ENCODE results near the gene MROH2B.
"Not testable (repeated sequence)": the region's sequence is repeated elsewhere in the genome, so short reads cannot be mapped to it uniquely, and the experiment has no call there.

MROH2B gene

GRCh38 chr5:41022600-41022999 is 48.5 kb downstream of the MROH2B start:
- DNase-seq (ENCODE audit: low read depth in 2 of 2), result not testable (repeated sequence)

- no peak for DNase-seq (ENCODE audit: low read depth in 2 of 2)
Observed at GRCh38 chr5:41012318-41012717, 58.8 kb downstream of the MROH2B start.

- DNase-seq (ENCODE audit: low read depth in 2 of 2), result no peak
Observed at GRCh38 chr5:41010572-41010971, 60.6 kb downstream of the MROH2B start.

GRCh38 chr5:41009232-41009631 is 61.9 kb downstream of the MROH2B start:
- no peak for DNase-seq (ENCODE audit: low read depth in 2 of 2)

GRCh38 chr5:41004931-41005330 is 66.2 kb downstream of the MROH2B start:
- no peak for DNase-seq (ENCODE audit: low read depth in 2 of 2)

- no peak for DNase-seq (ENCODE audit: low read depth in 2 of 2)
Observed at GRCh38 chr5:41003670-41004376, 67.3 kb downstream of the MROH2B start.

GRCh38 chr5:40999966-41000365 is 71.2 kb downstream of the MROH2B start:
- no peak for DNase-seq (ENCODE audit: low read depth in 2 of 2)

GRCh38 chr5:40999142-40999541 is 72.0 kb downstream of the MROH2B start:
- no peak for DNase-seq (ENCODE audit: low read depth in 2 of 2)

- no peak for DNase-seq (ENCODE audit: low read depth in 2 of 2)
Observed at GRCh38 chr5:40995801-40996586, 75.1 kb downstream of the MROH2B start.

- DNase-seq (ENCODE audit: low read depth in 2 of 2), result no peak
Observed at GRCh38 chr5:40991981-40992559, 79.1 kb downstream of the MROH2B start.

GRCh38 chr5:40991168-40991980 is 79.8 kb downstream of the MROH2B start:
- no peak for DNase-seq (ENCODE audit: low read depth in 2 of 2)

- no peak for DNase-seq (ENCODE audit: low read depth in 2 of 2)
Observed at GRCh38 chr5:40988746-40989510, 82.2 kb downstream of the MROH2B start.

- DNase-seq (ENCODE audit: low read depth in 2 of 2), result no peak
Observed at GRCh38 chr5:40987349-40987748, 83.8 kb downstream of the MROH2B start.

GRCh38 chr5:40986666-40987065 is 84.5 kb downstream of the MROH2B start:
- no peak for DNase-seq (ENCODE audit: low read depth in 2 of 2)

GRCh38 chr5:40985501-40985900 is 85.6 kb downstream of the MROH2B start:
- no peak for DNase-seq (ENCODE audit: low read depth in 2 of 2)

GRCh38 chr5:40984884-40985283 is 86.3 kb downstream of the MROH2B start:
- no peak for DNase-seq (ENCODE audit: low read depth in 2 of 2)

- DNase-seq (ENCODE audit: low read depth in 2 of 2), result no peak
Observed at GRCh38 chr5:40983781-40984180, 87.4 kb downstream of the MROH2B start.

- no peak for DNase-seq (ENCODE audit: low read depth in 2 of 2)
Observed at GRCh38 chr5:40981420-40981819, 89.7 kb downstream of the MROH2B start.

GRCh38 chr5:40976836-40977235 is 94.3 kb downstream of the MROH2B start:
- no peak for DNase-seq (ENCODE audit: low read depth in 2 of 2)

- DNase-seq (ENCODE audit: low read depth in 2 of 2), result no peak
Observed at GRCh38 chr5:40976041-40976440, 95.1 kb downstream of the MROH2B start.

GRCh38 chr5:40973364-40974004 is 97.7 kb downstream of the MROH2B start:
- no peak for DNase-seq (ENCODE audit: low read depth in 2 of 2)

Measured in stimulated activated CD8-positive, alpha-beta memory T cell treated with anti-CD3 and anti-CD28 coated beads, Interleukin-15, amount 100 ng/mL, for 48 hours (primary cell).